ENCODE measurements around the gene SPATA17. TPM values are rescaled to one million over a fixed set of nuclear protein-coding genes. Genes with fewer than 3 reads are reported as not detected.

The SPATA17 gene
- total and polyA plus RNA-seq, 4 donors = 3.3 to 13.4 (median 7.0) TPM

DNA sequence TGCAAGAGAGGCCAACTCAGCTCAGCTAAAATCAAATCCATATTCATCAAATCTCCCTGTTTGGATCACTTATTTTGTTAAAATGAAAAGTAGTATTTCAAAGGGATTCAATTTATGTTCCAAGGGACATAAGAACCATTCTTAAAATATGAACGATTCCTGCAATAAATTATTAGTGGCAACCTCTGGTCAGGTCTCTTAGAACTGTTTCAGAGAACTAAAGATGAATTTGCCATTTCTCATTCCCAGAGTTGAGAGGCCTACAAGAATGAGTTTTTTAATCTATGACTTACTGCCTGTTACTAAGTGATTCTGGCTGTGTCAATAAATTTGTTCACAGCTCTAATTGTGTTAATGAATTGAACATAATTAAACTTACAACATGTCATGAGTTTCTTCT, 268.5 kb downstream of the SPATA17 start:
- Histone ChIP-seq H3K36me3 (ENCODE audit: control insufficient read depth in 4 of 4, insufficient read depth in 4 of 4, low read length in 4 of 4) (no peaks in the 10 kb centered on the region), H3K4me3 (no peak overlapping the region), H3K27ac (ENCODE audit: low read depth in 1 of 2, low read length in 1 of 2) (no peak overlapping the region), H3K9ac (ENCODE audit: insufficient read depth in 1 of 2, low read length in 2 of 2) (no peak overlapping the region), H3K27me3 (ENCODE audit: control insufficient read depth in 3 of 3, insufficient read depth in 3 of 3, low read length in 2 of 3) (peaks cover 0 to 5% (median 0%) of the 10 kb centered on the region in 3 donors), H3K4me1 (ENCODE audit: control insufficient read depth in 5 of 5, insufficient read depth in 5 of 5, low read length in 5 of 5) (peaks cover 0 to 3% (median 0%) of the 10 kb centered on the region in 5 donors), H3K9me3 (ENCODE audit: control insufficient read depth in 4 of 4, insufficient read depth in 3 of 4, low read length in 3 of 4) (no peaks in the 10 kb centered on the region)
- WGBS, 2 donors = 76 to 79% methylated on average over 1 of the region's 1 CpG
- ATAC-seq (ENCODE audit: insufficient read depth, low FRiP score) (no peak), DNase-seq (no peak)
- TF ChIP-seq, protein P1, sequence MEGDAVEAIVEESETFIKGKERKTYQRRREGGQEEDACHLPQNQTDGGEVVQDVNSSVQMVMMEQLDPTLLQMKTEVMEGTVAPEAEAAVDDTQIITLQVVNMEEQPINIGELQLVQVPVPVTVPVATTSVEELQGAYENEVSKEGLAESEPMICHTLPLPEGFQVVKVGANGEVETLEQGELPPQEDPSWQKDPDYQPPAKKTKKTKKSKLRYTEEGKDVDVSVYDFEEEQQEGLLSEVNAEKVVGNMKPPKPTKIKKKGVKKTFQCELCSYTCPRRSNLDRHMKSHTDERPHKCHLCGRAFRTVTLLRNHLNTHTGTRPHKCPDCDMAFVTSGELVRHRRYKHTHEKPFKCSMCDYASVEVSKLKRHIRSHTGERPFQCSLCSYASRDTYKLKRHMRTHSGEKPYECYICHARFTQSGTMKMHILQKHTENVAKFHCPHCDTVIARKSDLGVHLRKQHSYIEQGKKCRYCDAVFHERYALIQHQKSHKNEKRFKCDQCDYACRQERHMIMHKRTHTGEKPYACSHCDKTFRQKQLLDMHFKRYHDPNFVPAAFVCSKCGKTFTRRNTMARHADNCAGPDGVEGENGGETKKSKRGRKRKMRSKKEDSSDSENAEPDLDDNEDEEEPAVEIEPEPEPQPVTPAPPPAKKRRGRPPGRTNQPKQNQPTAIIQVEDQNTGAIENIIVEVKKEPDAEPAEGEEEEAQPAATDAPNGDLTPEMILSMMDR (IDR thresholded peaks at IDR 0.05; ENCODE audit: control extremely low read depth, extremely low read depth) = no peak

DNA sequence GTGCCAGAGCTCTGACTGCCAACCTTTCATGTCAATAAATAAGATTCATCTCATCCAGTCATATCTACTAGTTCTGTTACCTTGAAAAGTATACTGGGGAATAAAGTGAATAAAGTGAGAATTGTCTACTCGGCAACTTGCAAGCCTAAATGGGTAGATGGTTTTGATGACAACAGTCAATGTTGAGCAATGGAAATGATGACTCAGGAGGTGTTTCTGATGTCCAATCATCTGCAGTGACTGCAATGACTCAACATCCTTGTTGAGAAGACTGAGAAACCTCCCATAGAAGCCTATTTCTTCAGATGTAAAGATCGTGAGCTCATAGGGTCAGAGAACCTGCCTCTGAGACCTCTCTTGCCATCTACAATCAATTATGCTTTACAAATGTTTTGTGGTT, 276.4 kb downstream of the SPATA17 start:
- no peaks in the 10 kb centered on the region for H3K36me3 ChIP-seq (ENCODE audit: control insufficient read depth in 4 of 4, insufficient read depth in 4 of 4, low read length in 4 of 4)
- DNase-seq (no peak), ATAC-seq (ENCODE audit: insufficient read depth, low FRiP score) (no peak)
- H3K4me3 ChIP-seq = no peak overlapping the region
- TF ChIP-seq, protein P1 (IDR thresholded peaks at IDR 0.05; ENCODE audit: control extremely low read depth, extremely low read depth) = no peak
- WGBS, 2 donors = 94% methylated on average over 2 of the region's 2 CpGs
- H3K9me3 ChIP-seq (ENCODE audit: control insufficient read depth in 4 of 4, insufficient read depth in 3 of 4, low read length in 3 of 4) = no peaks in the 10 kb centered on the region
- H3K27ac ChIP-seq (ENCODE audit: low read depth in 1 of 2, low read length in 1 of 2) = no peak overlapping the region
- H3K4me1 ChIP-seq (ENCODE audit: control insufficient read depth in 5 of 5, insufficient read depth in 5 of 5, low read length in 5 of 5) = no peaks in the 10 kb centered on the region
- peaks cover 0 to 10% (median 0%) of the 10 kb centered on the region in 3 donors for H3K27me3 ChIP-seq (ENCODE audit: control insufficient read depth in 3 of 3, insufficient read depth in 3 of 3, low read length in 2 of 3)
- no peak overlapping the region for H3K9ac ChIP-seq (ENCODE audit: insufficient read depth in 1 of 2, low read length in 2 of 2)

DNA sequence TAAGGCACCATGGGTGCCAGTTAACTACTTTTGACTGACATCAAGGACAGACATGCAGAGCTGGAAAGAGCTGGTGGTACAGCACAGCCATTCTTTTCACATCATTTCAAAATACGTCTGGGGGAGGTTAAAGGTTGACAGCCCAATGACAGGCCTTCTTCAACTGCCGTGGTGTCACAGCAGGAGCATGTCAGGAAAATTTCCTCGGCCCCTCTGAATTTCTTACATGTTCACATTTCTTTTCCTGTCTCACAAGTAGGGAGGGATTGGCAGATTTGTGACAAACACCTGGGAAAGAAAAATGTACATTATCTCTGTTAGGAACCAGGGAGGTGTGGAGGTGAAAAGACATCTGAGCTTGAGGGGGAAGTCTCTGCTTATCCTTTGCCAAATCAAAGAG, 279.1 kb downstream of the SPATA17 start:
- TF ChIP-seq, protein P1 (IDR thresholded peaks at IDR 0.05; ENCODE audit: control extremely low read depth, extremely low read depth) = no peak
- Histone ChIP-seq H3K4me3 (no peak overlapping the region), H3K9me3 (ENCODE audit: control insufficient read depth in 4 of 4, insufficient read depth in 3 of 4, low read length in 3 of 4) (no peaks in the 10 kb centered on the region), H3K27ac (ENCODE audit: low read depth in 1 of 2, low read length in 1 of 2) (no peak overlapping the region), H3K27me3 (ENCODE audit: control insufficient read depth in 3 of 3, insufficient read depth in 3 of 3, low read length in 2 of 3) (peaks cover 0 to 10% (median 0%) of the 10 kb centered on the region in 3 donors), H3K9ac (ENCODE audit: insufficient read depth in 1 of 2, low read length in 2 of 2) (no peak overlapping the region), H3K4me1 (ENCODE audit: control insufficient read depth in 5 of 5, insufficient read depth in 5 of 5, low read length in 5 of 5) (no peaks in the 10 kb centered on the region), H3K36me3 (ENCODE audit: control insufficient read depth in 4 of 4, insufficient read depth in 4 of 4, low read length in 4 of 4) (no peaks in the 10 kb centered on the region)
- ATAC-seq (ENCODE audit: insufficient read depth, low FRiP score) (no peak), DNase-seq (no peak)
- WGBS, 2 donors = 53 to 68% methylated on average over 3 of the region's 3 CpGs

DNA sequence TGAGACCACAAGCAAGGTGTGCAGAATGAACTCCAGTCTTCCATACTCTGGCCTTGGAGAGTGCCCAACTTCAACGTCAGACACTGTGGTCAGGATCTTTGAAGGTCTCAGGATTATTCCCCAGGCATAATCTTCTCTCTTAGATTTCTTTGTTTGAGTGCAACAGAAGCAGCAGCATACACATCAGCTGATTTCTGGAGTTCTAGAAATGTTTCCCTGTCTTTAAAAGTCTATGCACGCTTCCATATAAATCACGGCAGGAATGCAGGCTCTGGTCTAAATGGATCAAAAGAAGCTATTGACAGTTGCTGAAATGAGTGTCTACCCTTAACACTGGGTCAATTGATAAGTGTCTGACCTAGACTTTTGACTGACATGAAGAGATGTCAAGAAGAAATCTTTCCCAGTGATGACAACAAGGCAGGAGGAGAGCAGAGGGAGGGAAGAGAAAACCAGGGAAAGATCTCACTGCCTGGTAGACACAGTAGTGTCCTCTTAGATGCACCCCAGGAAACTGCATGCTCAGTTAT, 279.7 kb downstream of the SPATA17 start:
- ATAC-seq (ENCODE audit: insufficient read depth, low FRiP score) (no peak), DNase-seq (no peak)
- no peaks in the 10 kb centered on the region for H3K36me3 ChIP-seq (ENCODE audit: control insufficient read depth in 4 of 4, insufficient read depth in 4 of 4, low read length in 4 of 4)
- H3K4me1 ChIP-seq (ENCODE audit: control insufficient read depth in 5 of 5, insufficient read depth in 5 of 5, low read length in 5 of 5) = no peaks in the 10 kb centered on the region
- no peak overlapping the region for H3K27ac ChIP-seq (ENCODE audit: low read depth in 1 of 2, low read length in 1 of 2)
- no peaks in the 10 kb centered on the region for H3K9me3 ChIP-seq (ENCODE audit: control insufficient read depth in 4 of 4, insufficient read depth in 3 of 4, low read length in 3 of 4)
- peaks cover 0 to 10% (median 0%) of the 10 kb centered on the region in 3 donors for H3K27me3 ChIP-seq (ENCODE audit: control insufficient read depth in 3 of 3, insufficient read depth in 3 of 3, low read length in 2 of 3)
- no peak overlapping the region for H3K9ac ChIP-seq (ENCODE audit: insufficient read depth in 1 of 2, low read length in 2 of 2)
- 80 to 83% methylated on average over 3 of the region's 3 CpGs for WGBS, 2 donors
- TF ChIP-seq, protein P1 (IDR thresholded peaks at IDR 0.05; ENCODE audit: control extremely low read depth, extremely low read depth) = no peak
- H3K4me3 ChIP-seq = no peak overlapping the region
